Measurements from ENCODE around the gene STAP1. TPM values are rescaled to one million over a fixed set of nuclear protein-coding genes. Genes with fewer than 3 reads are reported as not detected.
A peak's percentile ranks its signal among the peaks of the same experiment; 100 is the strongest.

Gene STAP1
- total and polyA plus RNA-seq, 7 experiments from 2014 or later: 3.3 to 39.1 (median 9.9) TPM

DNA sequence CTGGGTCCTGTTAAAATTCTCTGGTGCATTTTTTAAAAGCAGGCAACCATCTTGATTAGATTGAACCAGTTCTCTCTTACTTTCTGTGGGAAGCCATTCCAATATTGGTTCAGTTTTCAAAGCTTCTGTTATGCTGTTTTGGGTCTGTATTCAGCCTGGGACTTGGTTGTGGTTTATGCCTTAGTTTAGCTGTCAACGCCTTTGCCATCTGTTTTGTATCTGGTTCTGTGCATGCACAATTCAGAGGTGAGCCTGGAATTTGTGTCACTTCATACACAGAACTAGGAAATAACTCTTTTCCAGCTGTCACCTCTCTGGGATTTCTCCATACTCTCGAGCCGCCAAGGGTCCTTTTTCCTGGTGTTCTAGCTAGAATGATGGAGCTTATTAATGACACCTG lies 46.2 kb downstream of the STAP1 start:
- H3K9me3 ChIP-seq (ENCODE audit: control insufficient read depth in 2 of 3, low read length in 3 of 3): peaks cover 0 to 5% (median 0%) of the 10 kb centered on the region in 3 experiments
- DNase-seq: no peak
- no peak overlapping the region for H3K27ac Mint-ChIP-seq
- H3K9me3 Mint-ChIP-seq: peaks cover 0 to 37% (median 10%) of the 10 kb centered on the region in 11 donors
- ChIA-PET POLR2A (no interaction called here), CTCF (no interaction called here)
- peaks cover 4 to 94% (median 77%) of the 10 kb centered on the region in 5 donors for H3K36me3 Mint-ChIP-seq
- intact Hi-C loops (cut with micrococcal nuclease): no loop called here
- H3K27ac ChIP-seq (ENCODE audit: low read depth, low read length): no peak overlapping the region
- H3K36me3 ChIP-seq (ENCODE audit: control insufficient read depth in 2 of 3, insufficient read depth in 3 of 3, low read length in 3 of 3): no peaks in the 10 kb centered on the region
- ATAC-seq: no peak
- H3K4me1 ChIP-seq (ENCODE audit: control insufficient read depth in 2 of 2, insufficient read depth in 2 of 2, low read length in 2 of 2): no peaks in the 10 kb centered on the region
- no peaks in the 10 kb centered on the region for H3K27me3 ChIP-seq (ENCODE audit: control insufficient read depth in 2 of 2, insufficient read depth in 2 of 2, low read length in 2 of 2)
- H3K4me1 Mint-ChIP-seq: peaks cover 0 to 7% (median 0%) of the 10 kb centered on the region in 7 donors
- H3K4me3 Mint-ChIP-seq: no peak overlapping the region
- no peak overlapping the region for H3K4me3 ChIP-seq (ENCODE audit: low read length)
- H3K27me3 Mint-ChIP-seq: no peaks in the 10 kb centered on the region

DNA sequence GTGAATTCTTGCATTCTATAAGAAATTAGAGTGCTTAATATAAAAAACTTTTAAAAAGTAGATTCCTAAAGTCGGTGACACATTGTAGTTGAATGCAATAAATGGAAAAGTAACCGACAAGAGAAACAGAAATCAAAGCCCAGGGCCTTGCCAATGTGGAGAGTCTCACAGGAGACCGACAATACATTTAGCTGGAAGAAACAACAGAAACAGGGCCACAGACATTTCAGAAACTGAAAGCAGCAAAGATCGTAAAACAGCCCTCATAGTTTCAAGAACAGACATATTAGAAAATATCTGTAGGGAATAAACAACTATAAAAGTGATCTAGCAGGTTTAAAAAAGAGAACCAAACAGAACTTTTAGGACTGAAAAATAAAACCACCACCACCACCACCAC lies 49.5 kb downstream of the STAP1 start:
- H3K27ac ChIP-seq (ENCODE audit: low read depth, low read length): no peak overlapping the region
- H3K4me3 ChIP-seq (ENCODE audit: low read length): no peak overlapping the region
- CTCF ChIA-PET: no interaction called here
- peaks cover 0 to 8% (median 0%) of the 10 kb centered on the region in 3 experiments for H3K9me3 ChIP-seq (ENCODE audit: control insufficient read depth in 2 of 3, low read length in 3 of 3)
- H3K4me3 Mint-ChIP-seq: peak overlapping the region in 4 of 10 donors; percentile 5 to 19 (median 12)
- H3K27ac Mint-ChIP-seq: peak overlapping the region in 3 of 9 donors; percentile 28 to 70 (median 31)
- H3K4me1 ChIP-seq (ENCODE audit: control insufficient read depth in 2 of 2, insufficient read depth in 2 of 2, low read length in 2 of 2): no peaks in the 10 kb centered on the region
- peaks cover 0 to 7% (median 0%) of the 10 kb centered on the region in 7 donors for H3K4me1 Mint-ChIP-seq
- peaks cover 4 to 73% (median 60%) of the 10 kb centered on the region in 5 donors for H3K36me3 Mint-ChIP-seq
- peaks cover 1 to 30% (median 12%) of the 10 kb centered on the region in 11 donors for H3K9me3 Mint-ChIP-seq
- DNase-seq: no peak
- no peaks in the 10 kb centered on the region for H3K27me3 ChIP-seq (ENCODE audit: control insufficient read depth in 2 of 2, insufficient read depth in 2 of 2, low read length in 2 of 2)
- ATAC-seq: no peak
- POLR2A ChIA-PET: no interaction called here
- no peaks in the 10 kb centered on the region for H3K36me3 ChIP-seq (ENCODE audit: control insufficient read depth in 2 of 3, insufficient read depth in 3 of 3, low read length in 3 of 3)
- intact Hi-C loops (cut with micrococcal nuclease): no loop called here
- no peaks in the 10 kb centered on the region for H3K27me3 Mint-ChIP-seq

DNA sequence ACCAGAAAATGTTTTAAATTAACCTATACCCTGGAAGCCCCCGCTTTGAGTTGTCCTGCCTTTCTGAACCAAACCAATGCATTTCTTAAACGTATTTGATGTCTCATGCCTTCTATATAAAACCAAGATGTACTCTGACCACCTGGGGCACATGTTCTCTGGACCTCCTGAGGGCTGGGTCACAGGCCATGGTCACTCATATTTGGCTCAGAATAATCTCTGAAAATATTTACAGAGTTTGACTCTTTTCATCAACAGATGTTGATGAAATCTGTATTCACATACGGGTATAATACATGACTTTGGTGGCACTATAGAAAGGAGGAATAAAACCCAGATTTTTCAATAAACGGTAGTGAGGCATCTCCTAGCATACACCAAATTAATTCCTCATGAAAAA lies 55.7 kb downstream of the STAP1 start:
- Histone ChIP-seq H3K4me3 (ENCODE audit: low read length) (no peak overlapping the region), H3K36me3 (ENCODE audit: control insufficient read depth in 2 of 3, insufficient read depth in 3 of 3, low read length in 3 of 3) (no peaks in the 10 kb centered on the region), H3K9me3 (ENCODE audit: control insufficient read depth in 2 of 3, low read length in 3 of 3) (peaks cover 0 to 7% (median 0%) of the 10 kb centered on the region in 3 experiments), H3K4me1 (ENCODE audit: control insufficient read depth in 2 of 2, insufficient read depth in 2 of 2, low read length in 2 of 2) (no peaks in the 10 kb centered on the region), H3K27me3 (ENCODE audit: control insufficient read depth in 2 of 2, insufficient read depth in 2 of 2, low read length in 2 of 2) (no peaks in the 10 kb centered on the region), H3K27ac (ENCODE audit: low read depth, low read length) (no peak overlapping the region)
- Mint-ChIP-seq H3K27ac (peak overlapping the region in 1 of 9 donors; percentile 19), H3K9me3 (peaks cover 1 to 33% (median 15%) of the 10 kb centered on the region in 11 donors), H3K4me3 (no peak overlapping the region), H3K27me3 (no peaks in the 10 kb centered on the region), H3K36me3 (peaks cover 4 to 57% (median 43%) of the 10 kb centered on the region in 5 donors), H3K4me1 (peaks cover 0 to 5% (median 0%) of the 10 kb centered on the region in 7 donors)
- intact Hi-C loops (cut with micrococcal nuclease): no loop called here
- DNase-seq (no peak), ATAC-seq (no peak)
- ChIA-PET POLR2A (no interaction called here), CTCF (no interaction called here)

DNA sequence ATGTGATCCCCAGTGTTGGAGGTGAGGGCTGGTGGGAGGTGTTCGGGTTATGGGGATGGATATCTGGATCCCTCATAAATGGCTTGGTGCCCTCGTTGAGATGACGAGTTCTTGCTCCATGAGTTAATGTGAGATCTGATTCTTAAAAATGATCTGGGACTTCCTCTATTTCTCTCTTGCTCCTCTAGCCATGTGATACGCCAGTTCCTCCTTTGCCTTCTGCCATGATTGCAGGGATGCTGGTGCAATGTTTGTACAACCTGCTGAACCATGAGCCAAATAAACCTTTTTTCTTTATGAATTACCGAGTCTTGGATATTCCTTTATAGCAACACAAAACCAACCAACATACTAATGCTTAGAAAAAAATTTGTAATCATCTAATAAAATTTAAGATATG lies 56.6 kb downstream of the STAP1 start:
- Mint-ChIP-seq H3K27ac (peak overlapping the region in 2 of 9 donors; percentile 41 to 51), H3K27me3 (no peaks in the 10 kb centered on the region), H3K36me3 (peaks cover 0 to 53% (median 34%) of the 10 kb centered on the region in 5 donors), H3K4me3 (no peak overlapping the region), H3K4me1 (peaks cover 0 to 5% (median 0%) of the 10 kb centered on the region in 7 donors), H3K9me3 (peaks cover 0 to 24% (median 6%) of the 10 kb centered on the region in 11 donors)
- H3K4me3 ChIP-seq (ENCODE audit: low read length): no peak overlapping the region
- H3K4me1 ChIP-seq (ENCODE audit: control insufficient read depth in 2 of 2, insufficient read depth in 2 of 2, low read length in 2 of 2): no peaks in the 10 kb centered on the region
- H3K27me3 ChIP-seq (ENCODE audit: control insufficient read depth in 2 of 2, insufficient read depth in 2 of 2, low read length in 2 of 2): no peaks in the 10 kb centered on the region
- H3K36me3 ChIP-seq (ENCODE audit: control insufficient read depth in 2 of 3, insufficient read depth in 3 of 3, low read length in 3 of 3): peaks cover 0 to under 1% (median 0%) of the 10 kb centered on the region in 3 experiments
- intact Hi-C loops (cut with micrococcal nuclease): no loop called here
- H3K9me3 ChIP-seq (ENCODE audit: control insufficient read depth in 2 of 3, low read length in 3 of 3): no peaks in the 10 kb centered on the region
- ChIA-PET POLR2A (no interaction called here), CTCF (interaction anchor here (0.7 kb wide), 1 partner anchor 71 kb away, joined by 3 read pairs; no protein-coding TSS in a partner anchor)
- H3K27ac ChIP-seq (ENCODE audit: low read depth, low read length): no peak overlapping the region
- no peak for ATAC-seq
- no peak for DNase-seq

DNA sequence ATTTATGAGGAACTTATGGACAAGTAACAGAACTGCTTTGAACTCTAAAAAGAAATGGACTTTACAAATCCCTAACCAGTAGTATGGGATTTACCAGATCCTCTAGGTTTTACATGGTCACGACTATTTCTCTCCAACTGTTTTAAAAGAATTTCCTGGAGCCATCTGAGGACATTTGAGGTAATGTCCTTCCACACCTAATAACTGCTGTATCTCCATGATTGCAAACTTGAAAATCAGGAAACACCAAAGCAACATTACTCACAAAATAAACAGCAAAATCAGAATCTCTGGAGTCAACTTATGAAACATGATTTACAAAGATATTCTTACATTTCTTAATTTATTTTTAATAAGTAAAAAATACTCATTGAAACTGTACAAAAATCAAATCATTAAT lies 58.0 kb downstream of the STAP1 start:
- Histone ChIP-seq H3K36me3 (ENCODE audit: control insufficient read depth in 2 of 3, insufficient read depth in 3 of 3, low read length in 3 of 3) (peaks cover 0 to 7% (median 0%) of the 10 kb centered on the region in 3 experiments), H3K9me3 (ENCODE audit: control insufficient read depth in 2 of 3, low read length in 3 of 3) (no peaks in the 10 kb centered on the region), H3K4me1 (ENCODE audit: control insufficient read depth in 2 of 2, insufficient read depth in 2 of 2, low read length in 2 of 2) (no peaks in the 10 kb centered on the region), H3K27me3 (ENCODE audit: control insufficient read depth in 2 of 2, insufficient read depth in 2 of 2, low read length in 2 of 2) (no peaks in the 10 kb centered on the region), H3K27ac (ENCODE audit: low read depth, low read length) (no peak overlapping the region), H3K4me3 (ENCODE audit: low read length) (no peak overlapping the region)
- ATAC-seq (no peak), DNase-seq (no peak)
- H3K9me3 Mint-ChIP-seq: peaks cover 0 to 18% (median 6%) of the 10 kb centered on the region in 11 donors
- H3K4me3 Mint-ChIP-seq: no peak overlapping the region
- H3K4me1 Mint-ChIP-seq: peaks cover 0 to 5% (median 0%) of the 10 kb centered on the region in 7 donors
- no peak overlapping the region for H3K27ac Mint-ChIP-seq
- no peaks in the 10 kb centered on the region for H3K27me3 Mint-ChIP-seq
- ChIA-PET CTCF (interaction anchor here (0.5 to 1.1 kb wide), 3 partner anchors 13 to 67 kb away, joined by 3 read pairs; no protein-coding TSS in a partner anchor), POLR2A (no interaction called here)
- peaks cover 0 to 62% (median 35%) of the 10 kb centered on the region in 5 donors for H3K36me3 Mint-ChIP-seq
- intact Hi-C loops (cut with micrococcal nuclease): no loop called here

DNA sequence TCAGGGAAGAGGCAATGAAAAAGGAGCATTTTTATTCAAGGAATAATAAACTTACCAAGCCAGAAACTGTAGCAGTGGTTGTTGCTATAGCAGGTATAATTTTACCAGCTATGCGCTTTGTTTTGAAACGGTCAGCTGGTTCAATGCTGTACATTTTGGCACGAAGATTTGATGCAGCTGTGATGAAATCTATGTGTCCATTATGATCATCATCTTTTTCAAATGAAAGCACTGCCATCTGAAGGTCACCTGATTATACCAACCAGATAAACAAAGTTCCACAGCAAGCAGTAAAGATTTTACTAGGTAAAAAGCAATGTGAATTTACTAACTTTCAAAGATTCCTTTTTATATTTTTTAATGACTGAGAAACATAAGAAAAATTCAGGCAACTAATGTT lies 66.4 kb downstream of the STAP1 start:
- no peaks in the 10 kb centered on the region for H3K9me3 ChIP-seq (ENCODE audit: control insufficient read depth in 2 of 3, low read length in 3 of 3)
- H3K4me1 ChIP-seq (ENCODE audit: control insufficient read depth in 2 of 2, insufficient read depth in 2 of 2, low read length in 2 of 2): no peaks in the 10 kb centered on the region
- ChIA-PET POLR2A (no interaction called here), CTCF (interaction anchor here (0.7 to 1.8 kb wide), 6 partner anchors 48 to 182 kb away, joined by 3 to 11 read pairs (median 4); partner anchors contain the start of gene CENPC)
- no peaks in the 10 kb centered on the region for H3K27me3 ChIP-seq (ENCODE audit: control insufficient read depth in 2 of 2, insufficient read depth in 2 of 2, low read length in 2 of 2)
- peaks cover 8 to 25% (median 16%) of the 10 kb centered on the region in 3 experiments for H3K36me3 ChIP-seq (ENCODE audit: control insufficient read depth in 2 of 3, insufficient read depth in 3 of 3, low read length in 3 of 3)
- no peak overlapping the region for H3K4me3 ChIP-seq (ENCODE audit: low read length)
- Mint-ChIP-seq H3K4me1 (no peaks in the 10 kb centered on the region), H3K4me3 (no peak overlapping the region), H3K36me3 (peaks cover 0 to 30% (median 18%) of the 10 kb centered on the region in 5 donors), H3K9me3 (no peaks in the 10 kb centered on the region), H3K27me3 (no peaks in the 10 kb centered on the region), H3K27ac (no peak overlapping the region)
- H3K27ac ChIP-seq (ENCODE audit: low read depth, low read length): no peak overlapping the region
- intact Hi-C loops (cut with micrococcal nuclease): loop anchor here in 1 of 2 donors (1.0 to 2.0 kb wide), 3 partner anchors 50 to 76 kb away; partner anchors contain the start of gene STAP1
- ATAC-seq (no peak), DNase-seq (peak in 2 of 9 donors; percentile 6 to 8)

DNA sequence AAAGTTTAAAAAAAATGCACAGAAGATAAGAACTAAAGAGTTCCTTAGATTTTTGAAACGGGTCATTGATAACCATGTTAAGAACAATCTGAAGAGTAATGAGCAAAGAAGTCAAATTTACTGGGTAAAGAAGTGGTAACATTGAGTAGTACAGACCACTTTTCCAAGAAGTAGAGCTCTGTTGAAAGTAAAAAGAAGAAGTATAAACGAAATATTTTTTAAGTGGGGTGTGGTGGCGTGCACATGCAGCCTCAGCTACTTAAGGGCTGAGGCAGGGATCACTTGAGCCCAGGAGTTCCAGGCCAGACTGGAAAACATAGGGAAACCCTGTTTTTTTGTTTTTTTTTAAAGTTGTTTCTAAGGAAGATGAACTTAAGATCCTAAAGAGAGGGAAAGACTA lies 74.0 kb downstream of the STAP1 start:
- Histone ChIP-seq H3K27ac (ENCODE audit: low read depth, low read length) (no peak overlapping the region), H3K27me3 (ENCODE audit: control insufficient read depth in 2 of 2, insufficient read depth in 2 of 2, low read length in 2 of 2) (no peaks in the 10 kb centered on the region), H3K9me3 (ENCODE audit: control insufficient read depth in 2 of 3, low read length in 3 of 3) (no peaks in the 10 kb centered on the region), H3K36me3 (ENCODE audit: control insufficient read depth in 2 of 3, insufficient read depth in 3 of 3, low read length in 3 of 3) (peaks cover 0 to 26% (median 24%) of the 10 kb centered on the region in 3 experiments), H3K4me1 (ENCODE audit: control insufficient read depth in 2 of 2, insufficient read depth in 2 of 2, low read length in 2 of 2) (no peaks in the 10 kb centered on the region), H3K4me3 (ENCODE audit: low read length) (no peak overlapping the region)
- intact Hi-C loops (cut with micrococcal nuclease): loop anchor here (2.0 kb wide), 3 partner anchors 18 to 84 kb away; partner anchors contain the start of gene STAP1 (in 1 of the 2)
- ATAC-seq: no peak
- Mint-ChIP-seq H3K27me3 (no peaks in the 10 kb centered on the region), H3K4me3 (peak overlapping the region in 2 of 10 donors; percentile 49 to 93), H3K4me1 (peaks cover 0 to 20% (median 0%) of the 10 kb centered on the region in 7 donors), H3K9me3 (no peaks in the 10 kb centered on the region), H3K36me3 (peaks cover 9 to 46% (median 29%) of the 10 kb centered on the region in 5 donors), H3K27ac (peak overlapping the region in 2 of 9 donors; percentile 56 to 86)
- DNase-seq: no peak
- CTCF ChIA-PET: no interaction called here
- POLR2A ChIA-PET: interaction anchor here (0.6 kb wide), 1 partner anchor 9 kb away, joined by 5 read pairs; no protein-coding TSS in a partner anchor
